HepG2 (cell line): ENCODE measurements around the gene ZNF574. TPM values are rescaled to one million over a fixed set of nuclear protein-coding genes. Genes with fewer than 3 reads are reported as not detected.
A peak's percentile ranks its signal among the peaks of the same experiment; 100 is the strongest.

Experiments used
- ATAC-seq: fragments of 200-7000 bp; cut with Tn5 transposase; 3 replicates; pipeline ENCODE4 v1.9.1; 2020; ENCODE audit warnings: mild to moderate bottlenecking, moderate library complexity
- BruUV-seq: library from RNA; stranded (reverse); fragments of 400-500 nt; replicated peaks from 2 replicates; lab custom pipeline; 2021; lab: Mats Ljungman, UMichigan
- CTCF ChIA-PET: fragments of 300-600 bp; formaldehyde crosslinking; extraction: SDS; loops from one replicate; lab custom pipeline; 2021; ENCODE audit warnings: low total read pairs, inconsistent platforms, low intra/inter-chr PET ratio; lab: Yijun Ruan, JAX
- POLR2A ChIA-PET: fragments of 350-600 bp; sonication (Branson Sonifier 250); formaldehyde crosslinking; loops from one replicate; lab custom pipeline; 2020; ENCODE audit warnings: antibody characterized with exemption, inconsistent platforms; lab: Yijun Ruan, JAX
- DNase-seq: peaks from one replicate; pipeline ENCODE4 v3.0.0-alpha.2; 2015; ENCODE audit warnings: low spot score
- FAIRE-seq: peaks from 3 replicates; lab custom pipeline; 2011; peaks lifted over from hg19 to GRCh38; lab: Jason Lieb, UNC
- H2AFZ ChIP-seq: one replicate; pipeline ENCODE4 v1.6.1; 2011; ENCODE audit warnings: low read length, inconsistent platforms
- H3K27ac ChIP-seq: fragments of 300-600 bp; 3 replicates; pipeline ENCODE4 v1.8.0; 2011; ENCODE audit warnings: mixed run types, mild to moderate bottlenecking, mixed read lengths, low read length, inconsistent platforms; ENCODE audit not compliant: insufficient read depth; ENCODE audit errors: extremely low read length
- H3K27me3 ChIP-seq, 2 experiments: fragments of 200-600 bp in 1 of 2; 2 replicates in 1 of 2; 3 replicates in 1 of 2; pipeline versions ENCODE4 v1.6.0 to v1.8.0; 2011; ENCODE audit warnings: low read length in 2 of 2, mild to moderate bottlenecking in 2 of 2, moderate library complexity in 2 of 2, inconsistent platforms in 1 of 2; ENCODE audit not compliant: insufficient read depth in 2 of 2, control insufficient read depth in 1 of 2
- H3K36me3 ChIP-seq, 2 experiments: fragments of 200-600 bp in 1 of 2; replicated peaks in 1 of 2; 2 replicates in 1 of 2; 3 replicates in 1 of 2; pipeline versions ENCODE4 v1.5.1 to v1.8.0; 2011; ENCODE audit warnings: low read length in 2 of 2, inconsistent platforms in 1 of 2; ENCODE audit not compliant: insufficient read depth in 2 of 2, control insufficient read depth in 1 of 2
- H3K4me1 ChIP-seq: 2 replicates; pipeline ENCODE4 v1.5.1; 2012; ENCODE audit warnings: low read length, inconsistent platforms; ENCODE audit not compliant: insufficient read depth
- H3K4me2 ChIP-seq: 2 replicates; pipeline ENCODE4 v1.6.0; 2011; ENCODE audit warnings: low read depth, low read length, inconsistent platforms
- H3K4me3 ChIP-seq, 3 experiments: fragments of 200-600 bp in 1 of 3; sonication (generic), shearing (Covaris generic) in 1 of 3; replicated peaks in 1 of 3; 2 replicates each; pipeline ENCODE4 v1.5.1; 2011 to 2016; ENCODE audit warnings: low read length in 3 of 3, inconsistent platforms in 2 of 3, low read depth in 2 of 3, mild to moderate bottlenecking in 2 of 3, control low read depth in 1 of 3, mixed read lengths in 1 of 3; ENCODE audit not compliant: insufficient read depth in 1 of 3
- H3K79me2 ChIP-seq: one replicate; pipeline ENCODE4 v1.6.1; 2011; ENCODE audit warnings: low read length, inconsistent platforms; ENCODE audit not compliant: insufficient read depth
- H3K9ac ChIP-seq: 2 replicates; pipeline ENCODE4 v1.6.0; 2011; ENCODE audit warnings: mild to moderate bottlenecking, low read depth, low read length, inconsistent platforms; ENCODE audit not compliant: insufficient read depth
- H3K9me3 ChIP-seq: 2 replicates; pipeline ENCODE4 v1.5.1; 2012; ENCODE audit warnings: mild to moderate bottlenecking, low read length
- H4K20me1 ChIP-seq: 2 replicates; pipeline ENCODE4 v1.6.0; 2011; ENCODE audit warnings: inconsistent platforms, mild to moderate bottlenecking, low read length, moderate library complexity; ENCODE audit not compliant: insufficient read depth
- FOXC1 ChIP-seq: sonication (generic); formaldehyde crosslinking; IDR thresholded peaks from 2 replicates; pipeline ENCODE4 v1.8.0; 2022; ENCODE audit warnings: mild to moderate bottlenecking, missing genetic modification reagents, borderline replicate concordance
- GZF1 ChIP-seq: sonication (generic); formaldehyde crosslinking; IDR thresholded peaks from 2 replicates; pipeline ENCODE4 v1.5.1; 2020; ENCODE audit warnings: mild to moderate bottlenecking, missing genetic modification reagents
- KLF12 ChIP-seq: sonication (generic); formaldehyde crosslinking; IDR thresholded peaks from 2 replicates; pipeline ENCODE4 v1.4.0; 2020; ENCODE audit warnings: missing genetic modification reagents, borderline replicate concordance
- RFX5 ChIP-seq: IDR thresholded peaks from 2 replicates; pipeline ENCODE4 v1.6.1; 2011; ENCODE audit warnings: low read depth, low read length, improper control_type of control experiment
- SIN3B ChIP-seq: fragments of 150-350 bp; IDR thresholded peaks from 2 replicates; pipeline ENCODE4 v1.6.1; 2014; ENCODE audit warnings: low read length
- SNAPC2 ChIP-seq: sonication (generic); formaldehyde crosslinking; IDR thresholded peaks from 2 replicates; pipeline ENCODE4 v1.8.1; 2022; ENCODE audit warnings: mild to moderate bottlenecking, missing genetic modification reagents
- THYN1 ChIP-seq: sonication (generic); formaldehyde crosslinking; IDR thresholded peaks from 2 replicates; pipeline ENCODE4 v1.8.1; 2023; ENCODE audit warnings: low read depth, mild to moderate bottlenecking, moderate library complexity, missing genetic modification reagents, borderline replicate concordance
- TRAFD1 ChIP-seq: sonication (generic); formaldehyde crosslinking; IDR thresholded peaks from 2 replicates; pipeline ENCODE4 v1.5.1; 2020; ENCODE audit warnings: missing genetic modification reagents, mild to moderate bottlenecking, borderline replicate concordance
- ZBTB3 ChIP-seq: sonication (generic); formaldehyde crosslinking; IDR thresholded peaks from 2 replicates; pipeline ENCODE4 v1.4.0; 2020; ENCODE audit warnings: low read depth, mild to moderate bottlenecking, moderate library complexity, missing genetic modification reagents, borderline replicate concordance
- ZHX1 ChIP-seq: sonication (generic); formaldehyde crosslinking; IDR thresholded peaks from 2 replicates; pipeline ENCODE4 v1.8.1; 2022; ENCODE audit warnings: low read depth, mild to moderate bottlenecking, missing genetic modification reagents
- ZNF20 ChIP-seq: sonication (generic); formaldehyde crosslinking; IDR thresholded peaks from 2 replicates; pipeline ENCODE4 v1.4.0; 2020; ENCODE audit warnings: mild to moderate bottlenecking, moderate library complexity, missing genetic modification reagents
- ZNF724P ChIP-seq: sonication (generic); formaldehyde crosslinking; IDR thresholded peaks from 2 replicates; pipeline ENCODE4 v1.8.0; 2022; ENCODE audit warnings: missing genetic modification reagents, borderline replicate concordance
- whole genome bisulfite sequencing: methylation state at CpG from one replicate; pipeline ENCODE4 v1.1.6; 2017; ENCODE audit warnings: low lambda C conversion rate; 5-methylcytosine and 5-hydroxymethylcytosine counted together
- in situ Hi-C: cut with HindIII; loops from 2 replicates; pipeline ENCODE4 v1.10.0; 2017; ENCODE audit warnings: low pct_unique_long_range_greater_than_20kb; ENCODE audit not compliant: extremely low pct_ligation_motif_present
- intact Hi-C: fragments of 100-400 bp; cut with micrococcal nuclease; formaldehyde crosslinking; loops from one replicate; pipeline ENCODE4 v1.10.0; 2022; ENCODE audit not compliant: unreplicated experiment
- polyA plus RNA-seq, 8 experiments: library from polyadenylated mRNA; depleted of rRNA in 3 of 8; stranded (reverse) in 7 of 8; unstranded in 1 of 8; fragments of >200 nt; fragmentation: Illumina TruSeq in 4 of 8; extraction: Trizol in 4 of 8; gene quantifications; 2 replicates each; pipeline versions ENCODE4 v1.2.1 to v1.2.3, GENCODE V29; 2011 to 2016; ENCODE audit warnings: low read depth in 4 of 8, missing spikeins in 1 of 8, mixed read lengths in 1 of 8; ENCODE audit not compliant: insufficient read depth in 1 of 8
- total RNA-seq, 5 experiments: library from RNA; depleted of rRNA; stranded (reverse); fragments of >200 nt; fragmentation: Illumina TruSeq; extraction: Trizol; gene quantifications; 2 replicates each; pipeline ENCODE4 v1.2.3, GENCODE V29; 2016; ENCODE audit warnings: low read depth in 1 of 5
- TF ChIP-seq, protein P1 (sequence below): sonication (generic); formaldehyde crosslinking; IDR thresholded peaks from 2 replicates; pipeline ENCODE4 v1.4.0; 2020; ENCODE audit warnings: mild to moderate bottlenecking, missing genetic modification reagents
- TF ChIP-seq, protein P2 (sequence below): IDR thresholded peaks from 2 replicates; pipeline ENCODE4 v1.6.1; 2016; ENCODE audit warnings: missing compliant biosample characterization, missing genetic modification reagents, borderline replicate concordance
- TF ChIP-seq, protein P3 (sequence below): sonication (generic); formaldehyde crosslinking; IDR thresholded peaks from 2 replicates; pipeline ENCODE4 v1.8.0; 2023; ENCODE audit warnings: mild to moderate bottlenecking, missing genetic modification reagents

The ZNF574 gene
- total and polyA plus RNA-seq, 2 of the 13 experiments (the other 11 are each of a cell fraction or from before 2014, with no cell fraction given), result 7.7 to 7.9 TPM

DNA sequence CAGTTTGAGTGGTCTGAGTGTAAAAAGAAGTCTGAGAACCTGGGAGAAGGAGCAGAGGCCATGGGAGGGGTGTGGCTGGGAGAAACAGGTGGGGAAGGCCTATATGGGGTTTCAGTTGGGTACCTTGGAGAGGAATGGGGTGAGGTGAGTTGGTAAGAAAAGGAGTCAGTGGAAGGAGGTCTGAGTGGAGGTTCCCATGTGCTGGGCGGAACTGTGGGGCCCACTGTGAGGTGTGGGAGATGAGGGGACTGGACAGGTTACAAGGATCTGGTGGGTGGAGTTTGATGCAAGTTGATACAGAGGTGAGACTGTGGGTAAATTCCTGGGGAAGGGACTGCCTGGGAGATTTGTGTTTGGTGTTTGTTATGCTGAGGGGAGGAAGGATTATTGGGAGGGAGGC lies 2.1 kb downstream of the ZNF574 start:
- H3K4me3 ChIP-seq, result peak overlapping the region in 2 of 3 experiments; percentile 88 to 96; a peak in 3 of 6 replicates
- peaks cover 26% of the 10 kb centered on the region for H4K20me1 ChIP-seq
- H3K4me1 ChIP-seq, result peaks cover 43% of the 10 kb centered on the region
- H3K79me2 ChIP-seq, result peaks cover 22% of the 10 kb centered on the region
- intact Hi-C loops, result no loop called here
- H3K9me3 ChIP-seq, result no peaks in the 10 kb centered on the region
- in situ Hi-C loops, result no loop called here
- H3K27ac ChIP-seq, result no peak overlapping the region
- WGBS, result 100% methylated on average over 1 of the region's 1 CpG
- no TSS peak for BruUV-seq
- no peak for FAIRE-seq
- peak overlapping the region; percentile 93; the same call in 1 of the 2 replicates for H3K9ac ChIP-seq
- H3K4me2 ChIP-seq, result peak overlapping the region; percentile 85
- no peak for ATAC-seq
- DNase-seq, result no peak
- ChIA-PET POLR2A (no interaction called here), CTCF (no interaction called here)
- H2AFZ ChIP-seq, result no peak overlapping the region
- no peaks in the 10 kb centered on the region; a peak in 1 of 5 replicates for H3K27me3 ChIP-seq
- peaks cover 24 to 26% of the 10 kb centered on the region in 2 experiments; a peak in 4 of 5 replicates for H3K36me3 ChIP-seq
- TF ChIP-seq RFX5 (no peak), SIN3B (no peak), KLF12 (CRISPR knock-in tag) (no peak), ZNF20 (CRISPR knock-in tag) (no peak), ZHX1 (CRISPR knock-in tag) (no peak), GZF1 (CRISPR knock-in tag) (no peak), SNAPC2 (no peak), ZNF724P (no peak), TRAFD1 (CRISPR knock-in tag) (no peak), ZBTB3 (CRISPR knock-in tag) (no peak), THYN1 (CRISPR knock-in tag) (no peak), FOXC1 (CRISPR knock-in tag) (no peak)
- TF ChIP-seq, protein P1, sequence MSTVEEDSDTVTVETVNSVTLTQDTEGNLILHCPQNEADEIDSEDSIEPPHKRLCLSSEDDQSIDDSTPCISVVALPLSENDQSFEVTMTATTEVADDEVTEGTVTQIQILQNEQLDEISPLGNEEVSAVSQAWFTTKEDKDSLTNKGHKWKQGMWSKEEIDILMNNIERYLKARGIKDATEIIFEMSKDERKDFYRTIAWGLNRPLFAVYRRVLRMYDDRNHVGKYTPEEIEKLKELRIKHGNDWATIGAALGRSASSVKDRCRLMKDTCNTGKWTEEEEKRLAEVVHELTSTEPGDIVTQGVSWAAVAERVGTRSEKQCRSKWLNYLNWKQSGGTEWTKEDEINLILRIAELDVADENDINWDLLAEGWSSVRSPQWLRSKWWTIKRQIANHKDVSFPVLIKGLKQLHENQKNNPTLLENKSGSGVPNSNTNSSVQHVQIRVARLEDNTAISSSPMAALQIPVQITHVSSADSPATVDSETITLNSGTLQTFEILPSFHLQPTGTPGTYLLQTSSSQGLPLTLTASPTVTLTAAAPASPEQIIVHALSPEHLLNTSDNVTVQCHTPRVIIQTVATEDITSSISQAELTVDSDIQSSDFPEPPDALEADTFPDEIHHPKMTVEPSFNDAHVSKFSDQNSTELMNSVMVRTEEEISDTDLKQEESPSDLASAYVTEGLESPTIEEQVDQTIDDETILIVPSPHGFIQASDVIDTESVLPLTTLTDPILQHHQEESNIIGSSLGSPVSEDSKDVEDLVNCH (CRISPR knock-in tag), result no peak
- TF ChIP-seq, protein P2, sequence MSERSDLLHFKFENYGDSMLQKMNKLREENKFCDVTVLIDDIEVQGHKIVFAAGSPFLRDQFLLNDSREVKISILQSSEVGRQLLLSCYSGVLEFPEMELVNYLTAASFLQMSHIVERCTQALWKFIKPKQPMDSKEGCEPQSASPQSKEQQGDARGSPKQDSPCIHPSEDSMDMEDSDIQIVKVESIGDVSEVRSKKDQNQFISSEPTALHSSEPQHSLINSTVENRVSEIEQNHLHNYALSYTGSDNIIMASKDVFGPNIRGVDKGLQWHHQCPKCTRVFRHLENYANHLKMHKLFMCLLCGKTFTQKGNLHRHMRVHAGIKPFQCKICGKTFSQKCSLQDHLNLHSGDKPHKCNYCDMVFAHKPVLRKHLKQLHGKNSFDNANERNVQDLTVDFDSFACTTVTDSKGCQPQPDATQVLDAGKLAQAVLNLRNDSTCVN, result no peak
- TF ChIP-seq, protein P3, sequence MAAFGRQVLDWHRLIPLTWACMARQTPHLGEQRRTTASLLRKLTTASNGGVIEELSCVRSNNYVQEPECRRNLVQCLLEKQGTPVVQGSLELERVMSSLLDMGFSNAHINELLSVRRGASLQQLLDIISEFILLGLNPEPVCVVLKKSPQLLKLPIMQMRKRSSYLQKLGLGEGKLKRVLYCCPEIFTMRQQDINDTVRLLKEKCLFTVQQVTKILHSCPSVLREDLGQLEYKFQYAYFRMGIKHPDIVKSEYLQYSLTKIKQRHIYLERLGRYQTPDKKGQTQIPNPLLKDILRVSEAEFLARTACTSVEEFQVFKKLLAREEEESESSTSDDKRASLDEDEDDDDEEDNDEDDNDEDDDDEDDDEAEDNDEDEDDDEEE (CRISPR knock-in tag), result no peak
